Uterus (tissue), 2 donors: ENCODE measurements around the gene CHML.

ENCODE experiments used
- CTCF ChIP-seq, 4 experiments: fragments of 200-600 bp in 2 of 4; fragments of 450-650 bp in 2 of 4; sonication (generic) in 2 of 4; IDR thresholded peaks; one replicate each; pipeline ENCODE4 v1.5.1; 2016 to 2019; ENCODE audit warnings: antibody characterized with exemption in 4 of 4, mild to moderate bottlenecking in 2 of 4, moderate library complexity in 1 of 4
- POLR2A ChIP-seq, 2 donors: fragments of 450-650 bp; IDR thresholded peaks; one replicate each; pipeline ENCODE4 v1.6.1; 2016; ENCODE audit warnings: antibody characterized with exemption in 2 of 2, mild to moderate bottlenecking in 1 of 2, moderate library complexity in 1 of 2

- TF ChIP-seq CTCF (IDR thresholded peaks at IDR 0.05) (no peak), POLR2A (IDR thresholded peaks at IDR 0.05) (no peak)
Observed at GRCh38 chr1:241611736-241612135, 28.4 kb downstream of the CHML start.
